NCI-H2081 treated with DMSO at 0.1 percent for 48 hours (cell line): ENCODE results near the gene TREX2.

Source experiments
- DNase-seq: peaks from one replicate; lab custom pipeline; 2025; lab: John Stamatoyannopoulos, UW

Gene TREX2

GRCh38 chrX:153434801-153435200 is 11.1 kb downstream of the TREX2 start:
- DNase-seq, result no peak

- no peak for DNase-seq
Observed at GRCh38 chrX:153433781-153434285, 12.0 kb downstream of the TREX2 start.

DNA sequence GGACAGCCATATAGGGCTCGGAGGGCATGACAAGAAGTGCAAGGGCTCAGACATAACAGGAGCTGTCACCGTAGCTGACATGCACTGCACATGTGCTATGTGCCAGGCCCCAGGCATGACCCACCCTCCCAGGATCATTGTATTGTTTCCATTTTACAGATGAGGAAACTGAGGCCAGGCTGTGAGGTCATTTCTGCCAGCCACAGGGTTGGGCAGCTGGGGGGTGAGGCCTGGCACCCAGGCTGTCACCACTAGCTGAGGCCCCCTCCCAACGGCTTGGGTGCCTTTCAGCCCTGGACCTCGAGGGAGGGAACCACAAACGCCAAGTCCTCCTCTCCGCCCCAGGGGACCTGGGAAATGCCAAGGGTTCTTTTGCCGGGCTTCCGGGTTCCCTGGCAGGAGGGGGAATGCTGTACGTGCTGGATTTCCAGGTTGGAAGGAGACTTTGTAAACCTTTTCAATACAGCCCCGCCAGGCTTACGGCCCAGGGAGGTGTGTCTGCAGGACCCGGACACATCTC is 12.6 kb downstream of the TREX2 start:
- no peak for DNase-seq

- no peak for DNase-seq
Observed at GRCh38 chrX:153430796-153431195, 15.1 kb downstream of the TREX2 start.

DNA sequence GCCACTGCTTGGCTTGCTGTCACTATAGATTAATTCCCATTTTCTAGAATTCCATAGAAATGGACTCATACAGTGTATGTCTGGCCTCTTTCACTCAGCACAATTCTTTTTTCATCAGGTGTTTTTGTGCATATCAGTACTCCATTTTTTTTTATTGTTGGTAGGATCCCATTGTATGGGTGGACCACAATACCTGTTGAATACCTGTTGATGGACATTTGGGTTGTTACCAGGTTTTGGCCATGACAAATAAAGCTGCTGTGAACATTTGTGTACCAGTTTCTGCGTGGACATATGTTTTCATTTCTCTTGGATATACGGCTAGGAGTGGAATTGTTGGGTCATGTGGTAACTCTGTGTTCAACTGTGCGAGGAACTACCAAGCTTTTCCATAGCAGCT is 19.7 kb downstream of the TREX2 start:
- no peak for DNase-seq

GRCh38 chrX:153423652-153424051 is 22.2 kb downstream of the TREX2 start:
- DNase-seq, result no peak

DNA sequence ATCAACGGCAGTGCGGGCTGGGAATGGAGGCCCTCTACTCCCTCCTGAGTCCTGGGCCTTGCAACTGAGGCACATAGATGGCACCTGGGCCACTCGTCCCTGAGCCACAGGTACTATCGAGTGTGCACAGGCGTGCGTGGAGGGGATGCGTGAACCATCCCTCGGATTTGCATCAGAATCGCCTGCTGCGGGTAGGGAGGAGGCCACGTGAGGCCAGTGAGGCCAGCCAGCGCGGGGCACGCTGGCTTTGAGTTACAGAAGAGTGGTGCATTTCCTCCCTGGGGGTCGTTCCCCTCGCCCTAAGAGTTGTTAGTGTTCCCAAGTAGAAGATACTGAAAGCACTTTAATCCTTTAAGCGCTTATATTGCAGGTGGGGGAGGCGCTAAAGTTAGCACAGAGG is 24.0 kb downstream of the TREX2 start:
- no peak for DNase-seq

- no peak for DNase-seq
Observed at GRCh38 chrX:153420851-153421599, 24.8 kb downstream of the TREX2 start.

DNA sequence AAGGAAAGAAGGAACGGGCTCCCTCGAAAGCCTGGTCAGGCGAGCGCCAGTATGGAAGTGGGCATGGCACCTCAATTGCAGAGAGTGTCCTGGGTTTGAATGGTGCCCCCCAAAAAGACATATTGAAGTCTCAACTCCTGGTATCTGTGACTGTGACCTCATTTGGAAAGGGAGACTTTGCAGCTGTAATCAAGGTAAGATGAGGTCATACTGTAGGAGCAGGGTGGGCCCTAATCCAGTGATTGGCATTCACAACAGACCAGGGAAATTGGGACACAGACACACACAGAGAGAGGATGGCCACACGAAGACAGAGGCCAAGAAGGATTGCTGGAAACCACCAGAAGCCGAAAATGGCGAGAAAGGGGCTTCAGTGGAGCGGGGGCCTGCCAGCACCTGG is 28.2 kb downstream of the TREX2 start:
- no peak for DNase-seq

GRCh38 chrX:153416781-153417450 is 28.9 kb downstream of the TREX2 start:
- DNase-seq, result no peak

DNA sequence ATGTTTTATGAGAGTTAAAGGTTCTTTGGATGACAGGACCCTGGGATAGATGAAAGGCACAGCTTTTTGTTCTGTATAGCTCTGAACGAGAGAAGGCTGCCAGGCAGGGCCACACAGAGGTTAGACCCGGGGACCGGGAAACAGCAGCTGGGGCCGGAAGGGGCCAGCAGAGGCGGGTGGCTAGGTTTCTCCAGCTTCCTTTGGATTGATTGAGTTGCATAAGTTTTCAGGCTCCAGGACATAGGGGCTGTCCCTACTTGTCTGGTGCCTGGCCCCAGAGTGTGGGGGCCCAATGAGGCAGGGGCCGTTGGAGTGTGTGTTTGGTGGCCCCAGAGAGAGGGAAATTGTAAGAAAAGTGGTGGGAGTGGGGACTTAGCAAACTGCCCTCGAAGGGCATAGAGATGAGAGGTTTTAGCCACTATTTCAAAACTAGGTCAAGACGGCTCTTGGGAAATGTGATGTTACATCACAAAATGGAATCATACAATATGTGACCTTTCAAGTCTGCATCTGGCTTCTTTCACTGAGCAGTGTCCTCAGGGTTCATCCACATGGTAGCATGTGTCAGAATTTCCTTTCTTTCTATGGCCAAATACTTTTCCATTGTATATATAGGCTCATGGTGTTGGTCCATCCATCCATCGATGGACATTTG is 30.9 kb downstream of the TREX2 start:
- no peak for DNase-seq

- no peak for DNase-seq
Observed at GRCh38 chrX:153413731-153414130, 32.1 kb downstream of the TREX2 start.

GRCh38 chrX:153412746-153413720 is 32.8 kb downstream of the TREX2 start:
- DNase-seq, result no peak

- DNase-seq, result no peak
Observed at GRCh38 chrX:153411988-153412574, 33.8 kb downstream of the TREX2 start.

- no peak for DNase-seq
Observed at GRCh38 chrX:153411255-153411987, 34.4 kb downstream of the TREX2 start, which contains the start of gene ZFP92. Gene ZFP92, plus strand, starts transcription at chrX:153411472. Its CDS starts 6,851 bp downstream, at chrX:153418323.

DNA sequence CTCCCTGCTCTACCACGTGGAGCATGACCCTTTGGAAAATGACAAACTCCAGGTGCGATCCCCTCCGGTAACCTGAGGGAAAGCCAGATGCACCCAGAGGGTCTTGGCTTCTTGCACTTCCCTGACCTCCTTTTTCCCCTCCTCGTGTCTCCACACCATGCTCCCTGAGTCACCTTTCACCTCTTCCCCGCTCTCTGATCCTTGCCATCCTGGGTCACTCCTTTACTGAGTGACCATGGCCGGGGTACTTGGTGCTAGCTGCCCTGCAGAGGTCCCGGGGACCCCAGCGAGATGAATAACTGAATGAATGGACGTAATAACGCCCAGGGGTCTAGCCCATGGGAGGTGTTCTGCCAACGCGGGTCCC is 35.0 kb downstream of the TREX2 start:
- DNase-seq, result no peak

DNA sequence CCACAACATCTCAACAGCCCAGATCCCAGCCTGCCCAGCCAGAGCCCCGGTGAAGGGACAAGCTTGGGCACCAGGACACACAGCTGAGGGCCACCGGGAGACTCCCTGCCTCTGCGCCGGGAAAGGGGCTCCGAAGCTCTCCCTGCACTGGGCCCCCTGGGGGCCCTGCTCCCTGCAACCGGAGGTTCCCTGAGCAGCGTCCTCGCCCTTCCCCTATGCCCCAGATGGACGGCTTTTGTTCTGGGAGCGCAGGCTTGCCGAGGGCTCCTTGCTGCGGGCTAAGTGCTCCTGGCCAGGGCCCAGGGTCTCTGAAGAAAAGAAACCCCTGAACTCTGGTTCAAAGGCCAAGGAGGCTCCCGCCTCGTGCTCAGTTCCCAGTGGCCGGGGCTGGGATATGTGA is 35.5 kb downstream of the TREX2 start:
- no peak for DNase-seq

GRCh38 chrX:153409414-153410101 is 36.3 kb downstream of the TREX2 start:
- DNase-seq, result no peak

GRCh38 chrX:153408871-153409351 is 36.9 kb downstream of the TREX2 start:
- DNase-seq, result no peak
